ENCODE results near the gene MSANTD1.
A peak's percentile ranks its signal among the peaks of the same experiment; 100 is the strongest.

Gene MSANTD1

GRCh38 chr4:3234171-3235029, 14.6 kb upstream of the MSANTD1 start:
- DNase-seq, result no peak

GRCh38 chr4:3235030-3235345, 14.0 kb upstream of the MSANTD1 start:
- no peak for DNase-seq

- no peak for DNase-seq
Measured at GRCh38 chr4:3235581-3235980, 13.4 kb upstream of the MSANTD1 start.

GRCh38 chr4:3236326-3236878, 12.6 kb upstream of the MSANTD1 start:
- DNase-seq, result no peak

- no peak for DNase-seq
Measured at GRCh38 chr4:3237266-3237665, 11.7 kb upstream of the MSANTD1 start.

- no peak for DNase-seq
Measured at GRCh38 chr4:3237712-3238560, 11.0 kb upstream of the MSANTD1 start.

GRCh38 chr4:3238721-3239120, 10.2 kb upstream of the MSANTD1 start:
- peak; percentile 37 for DNase-seq

- DNase-seq, result no peak
Measured at GRCh38 chr4:3239303-3239702, 9.7 kb upstream of the MSANTD1 start.

GRCh38 chr4:3239998-3240920, 8.7 kb upstream of the MSANTD1 start:
- peak; percentile 49 for DNase-seq

GRCh38 chr4:3240936-3241522, 7.9 kb upstream of the MSANTD1 start:
- no peak for DNase-seq

- no peak for DNase-seq
Measured at GRCh38 chr4:3241898-3242524, 6.9 kb upstream of the MSANTD1 start.

- DNase-seq, result peak; percentile 75
Measured at GRCh38 chr4:3243136-3243780, 5.7 kb upstream of the MSANTD1 start.

GRCh38 chr4:3244002-3244401, 5.0 kb upstream of the MSANTD1 start:
- no peak for DNase-seq

- no peak for DNase-seq
Measured at GRCh38 chr4:3244747-3245146, 4.2 kb upstream of the MSANTD1 start.

- no peak for DNase-seq
Measured at GRCh38 chr4:3245676-3246075, 3.3 kb upstream of the MSANTD1 start.

GRCh38 chr4:3246458-3247398, 2.2 kb upstream of the MSANTD1 start:
- no peak for DNase-seq

GRCh38 chr4:3247399-3248177, 1.4 kb upstream of the MSANTD1 start:
- DNase-seq, result no peak

GRCh38 chr4:3248178-3248480, 830 bp upstream of the MSANTD1 start:
- DNase-seq, result no peak

- no peak for DNase-seq
Measured at GRCh38 chr4:3249711-3250437, 915 bp downstream of the MSANTD1 start.

All from NCI-H510A (cell line).